H9 (cell line): ENCODE data around the gene FKTN. TPM values are rescaled to one million over a fixed set of nuclear protein-coding genes. Genes with fewer than 3 reads are reported as not detected.

Experiments
- DNase-seq: peaks from one replicate; pipeline ENCODE4 v3.0.0-alpha.2; 2017
- H2AFZ ChIP-seq: one replicate; pipeline ENCODE4 v1.6.1; 2013; ENCODE audit warnings: mild to moderate bottlenecking, low read length, control low read depth, moderate library complexity
- H2AK5ac ChIP-seq: 2 replicates; pipeline ENCODE4 v1.6.1; 2013; ENCODE audit warnings: low read length, control low read depth, mixed read lengths; ENCODE audit not compliant: insufficient read length
- H2BK120ac ChIP-seq: one replicate; pipeline ENCODE4 v1.6.1; 2013; ENCODE audit warnings: low read depth, mild to moderate bottlenecking, low read length, control low read depth, inconsistent platforms; ENCODE audit not compliant: poor library complexity, severe bottlenecking
- H2BK12ac ChIP-seq: 2 replicates; pipeline ENCODE4 v1.6.1; 2013; ENCODE audit warnings: low read length, control low read depth, mixed read lengths, low read depth; ENCODE audit not compliant: insufficient read length
- H2BK15ac ChIP-seq: 2 replicates; pipeline ENCODE4 v1.6.1; 2013; ENCODE audit warnings: low read depth, low read length, control low read depth
- H2BK20ac ChIP-seq: one replicate; pipeline ENCODE4 v1.6.1; 2013; ENCODE audit warnings: low read depth, mild to moderate bottlenecking, low read length, control low read depth, inconsistent platforms; ENCODE audit not compliant: poor library complexity, severe bottlenecking
- H2BK5ac ChIP-seq: 2 replicates; pipeline ENCODE4 v1.6.1; 2013; ENCODE audit warnings: low read length, control low read depth, mixed read lengths; ENCODE audit not compliant: insufficient read length
- H3K14ac ChIP-seq: 2 replicates; pipeline ENCODE4 v1.6.1; 2013; ENCODE audit warnings: low read length, control low read depth; ENCODE audit not compliant: insufficient read depth
- H3K18ac ChIP-seq: 2 replicates; pipeline ENCODE4 v1.6.1; 2013; ENCODE audit warnings: low read depth, mild to moderate bottlenecking, mixed read lengths, low read length, control low read depth; ENCODE audit not compliant: insufficient read length
- H3K23ac ChIP-seq: 2 replicates; pipeline ENCODE4 v1.6.1; 2013; ENCODE audit warnings: low read length, control low read depth, mixed read lengths, low read depth; ENCODE audit not compliant: insufficient read length
- H3K23me2 ChIP-seq: 2 replicates; pipeline ENCODE4 v1.6.1; 2013; ENCODE audit warnings: low read depth, mild to moderate bottlenecking, mixed read lengths, low read length, control low read depth; ENCODE audit not compliant: insufficient read length, poor library complexity, severe bottlenecking
- H3K27ac ChIP-seq: 2 replicates; pipeline ENCODE4 v1.5.1; 2013; ENCODE audit warnings: low read length, control low read depth, mixed read lengths, low read depth; ENCODE audit not compliant: insufficient read length
- H3K27me3 ChIP-seq: 2 replicates; pipeline ENCODE4 v1.6.1; 2013; ENCODE audit warnings: low read length, control low read depth, inconsistent platforms; ENCODE audit not compliant: insufficient read depth
- H3K4ac ChIP-seq: 2 replicates; pipeline ENCODE4 v1.6.1; 2013; ENCODE audit warnings: low read depth, mild to moderate bottlenecking, control low read depth, inconsistent platforms, low read length, moderate library complexity
- H3K4me1 ChIP-seq: 2 replicates; pipeline ENCODE4 v1.6.1; 2013; ENCODE audit warnings: low read length, control low read depth, inconsistent platforms; ENCODE audit not compliant: insufficient read depth
- H3K4me2 ChIP-seq: 2 replicates; pipeline ENCODE4 v1.6.1; 2013; ENCODE audit warnings: low read length, control low read depth, mixed read lengths; ENCODE audit not compliant: insufficient read length, insufficient read depth
- H3K56ac ChIP-seq: 2 replicates; pipeline ENCODE4 v1.6.1; 2013; ENCODE audit warnings: low read depth, mild to moderate bottlenecking, mixed read lengths, low read length, control low read depth; ENCODE audit not compliant: insufficient read length
- H3K79me1 ChIP-seq: 2 replicates; pipeline ENCODE4 v1.6.1; 2013; ENCODE audit warnings: low read depth, mild to moderate bottlenecking, moderate library complexity, low read length, control low read depth, inconsistent platforms; ENCODE audit not compliant: insufficient read depth, poor library complexity, severe bottlenecking
- H3K79me2 ChIP-seq: 2 replicates; pipeline ENCODE4 v1.6.1; 2013; ENCODE audit warnings: low read length, control low read depth, inconsistent platforms; ENCODE audit not compliant: insufficient read depth
- H3K9ac ChIP-seq: 2 replicates; pipeline ENCODE4 v1.6.1; 2013; ENCODE audit warnings: low read length, control low read depth, mixed read lengths; ENCODE audit not compliant: insufficient read length; ENCODE audit errors: extremely low read depth
- H3K9me3 ChIP-seq: one replicate; pipeline ENCODE4 v1.6.1; 2013; ENCODE audit warnings: low read depth, low read length, inconsistent platforms; ENCODE audit not compliant: control insufficient read depth
- H3T11ph ChIP-seq: one replicate; pipeline ENCODE4 v1.6.1; 2013; ENCODE audit warnings: mild to moderate bottlenecking, low read length, control low read depth, inconsistent platforms
- H4K20me1 ChIP-seq: one replicate; pipeline ENCODE4 v1.6.1; 2013; ENCODE audit not compliant: control insufficient read depth, insufficient read length, insufficient read depth
- H4K5ac ChIP-seq: 2 replicates; pipeline ENCODE4 v1.6.1; 2013; ENCODE audit warnings: low read depth, mild to moderate bottlenecking, mixed read lengths, low read length, control low read depth; ENCODE audit not compliant: insufficient read length
- H4K8ac ChIP-seq: replicated peaks from 2 replicates; pipeline ENCODE4 v1.6.1; 2013; ENCODE audit warnings: low read length, control low read depth, mixed read lengths, low read depth; ENCODE audit not compliant: insufficient read length
- H4K91ac ChIP-seq: 2 replicates; pipeline ENCODE4 v1.6.1; 2013; ENCODE audit warnings: low read depth, mild to moderate bottlenecking, moderate library complexity, mixed read lengths, low read length, control low read depth; ENCODE audit not compliant: insufficient read length
- H3K27ac Mint-ChIP-seq, 3 experiments: 2 replicates in 2 of 3; 3 replicates in 1 of 3; pipeline ENCODE4 v1.8.0; 2020 to 2021; ENCODE audit warnings: mixed read lengths in 3 of 3, mild to moderate bottlenecking in 1 of 3, moderate library complexity in 1 of 3
- H3K27me3 Mint-ChIP-seq: 2 replicates; pipeline ENCODE4 v1.8.0; 2021; ENCODE audit warnings: low read depth, mild to moderate bottlenecking, moderate library complexity, mixed read lengths
- H3K36me3 Mint-ChIP-seq, 3 experiments: 2 replicates in 2 of 3; 3 replicates in 1 of 3; pipeline ENCODE4 v1.8.0; 2020 to 2021; ENCODE audit warnings: low read depth in 3 of 3, mixed read lengths in 3 of 3; ENCODE audit not compliant: insufficient read depth in 1 of 3
- H3K4me1 Mint-ChIP-seq, 2 experiments: 2 replicates each; pipeline ENCODE4 v1.8.0; 2020; ENCODE audit warnings: mixed read lengths in 2 of 2
- H3K4me3 Mint-ChIP-seq, 2 experiments: 2 replicates in 1 of 2; 3 replicates in 1 of 2; pipeline ENCODE4 v1.8.0; 2020 to 2021; ENCODE audit warnings: mild to moderate bottlenecking in 2 of 2, mixed read lengths in 2 of 2, moderate library complexity in 1 of 2
- H3K9me3 Mint-ChIP-seq, 2 experiments: 2 replicates in 1 of 2; 3 replicates in 1 of 2; pipeline ENCODE4 v1.8.0; 2020; ENCODE audit warnings: mild to moderate bottlenecking in 2 of 2, mixed read lengths in 2 of 2, moderate library complexity in 1 of 2
- WGBS: extraction: QIAGEN DNeasy Blood & Tissue Kit; methylation state at CpG from one replicate; pipeline ENCODE4 v1.1.7; 2013; ENCODE audit warnings: missing lambda C conversion rate, low lambda C conversion rate, mixed read lengths; ENCODE audit not compliant: insufficient read length; ENCODE audit errors: extremely low coverage; 5-methylcytosine and 5-hydroxymethylcytosine counted together
- total RNA-seq: library from RNA; stranded (reverse); gene quantifications from 2 replicates; pipeline ENCODE4 v1.2.1, GENCODE V29; 2021
- TF ChIP-seq, protein P1 (sequence below): fragments of 200-600 bp; sonication (generic); conservative IDR thresholded peaks from 3 replicates; pipeline ENCODE4 v1.8.0; 2021; ENCODE audit warnings: antibody characterized with exemption, mild to moderate bottlenecking

The FKTN gene
- total RNA-seq, 1 experiment from 2014 or later: 14.3 TPM

DNA sequence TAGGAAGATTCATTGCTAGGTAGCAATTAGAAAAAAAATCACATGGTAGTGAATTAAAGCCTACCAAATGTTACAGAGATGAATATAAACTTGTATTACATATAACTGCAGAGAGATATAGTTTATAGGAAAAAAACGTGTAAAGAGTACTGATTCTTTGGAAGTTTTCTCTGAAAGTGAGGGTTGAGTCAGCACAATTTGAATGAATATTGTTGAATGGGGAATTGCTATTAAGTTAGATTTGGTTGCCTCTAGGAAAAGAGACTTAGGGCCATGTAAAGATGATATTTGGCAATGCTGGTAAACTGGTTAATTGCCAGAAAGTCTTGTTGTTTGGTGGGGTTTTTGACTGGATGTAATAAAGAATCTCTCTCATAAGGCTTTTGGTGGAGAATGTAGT is 67.2 kb downstream of the FKTN start:
- Histone ChIP-seq H3K18ac (no peak overlapping the region), H2BK12ac (no peak overlapping the region), H3K23ac (no peak overlapping the region), H3K4me1 (no peaks in the 10 kb centered on the region), H2BK20ac (no peak overlapping the region), H3K9me3 (no peaks in the 10 kb centered on the region), H2BK120ac (no peak overlapping the region), H3K79me2 (no peaks in the 10 kb centered on the region), H3K14ac (no peak overlapping the region), H4K20me1 (no peaks in the 10 kb centered on the region), H2AK5ac (no peak overlapping the region), H3K23me2 (no peaks in the 10 kb centered on the region), H3K27me3 (no peaks in the 10 kb centered on the region), H4K8ac (no peak overlapping the region), H3K4ac (no peak overlapping the region), H4K5ac (no peak overlapping the region), H3K4me2 (no peak overlapping the region), H4K91ac (no peak overlapping the region), H3T11ph (no peak overlapping the region), H2AFZ (no peak overlapping the region), H3K27ac (no peak overlapping the region), H2BK5ac (no peak overlapping the region), H2BK15ac (no peak overlapping the region), H3K9ac (no peak overlapping the region), H3K79me1 (no peaks in the 10 kb centered on the region), H3K56ac (no peak overlapping the region)
- no peaks in the 10 kb centered on the region for H3K9me3 Mint-ChIP-seq
- no peak overlapping the region for H3K4me3 Mint-ChIP-seq
- H3K27me3 Mint-ChIP-seq: no peaks in the 10 kb centered on the region
- no CpG with 5 or more reads among the region's 1 CpG for WGBS
- no peak for DNase-seq
- H3K36me3 Mint-ChIP-seq: no peaks in the 10 kb centered on the region; a peak in 1 of 7 replicates
- H3K27ac Mint-ChIP-seq: no peak overlapping the region
- TF ChIP-seq, protein P1, sequence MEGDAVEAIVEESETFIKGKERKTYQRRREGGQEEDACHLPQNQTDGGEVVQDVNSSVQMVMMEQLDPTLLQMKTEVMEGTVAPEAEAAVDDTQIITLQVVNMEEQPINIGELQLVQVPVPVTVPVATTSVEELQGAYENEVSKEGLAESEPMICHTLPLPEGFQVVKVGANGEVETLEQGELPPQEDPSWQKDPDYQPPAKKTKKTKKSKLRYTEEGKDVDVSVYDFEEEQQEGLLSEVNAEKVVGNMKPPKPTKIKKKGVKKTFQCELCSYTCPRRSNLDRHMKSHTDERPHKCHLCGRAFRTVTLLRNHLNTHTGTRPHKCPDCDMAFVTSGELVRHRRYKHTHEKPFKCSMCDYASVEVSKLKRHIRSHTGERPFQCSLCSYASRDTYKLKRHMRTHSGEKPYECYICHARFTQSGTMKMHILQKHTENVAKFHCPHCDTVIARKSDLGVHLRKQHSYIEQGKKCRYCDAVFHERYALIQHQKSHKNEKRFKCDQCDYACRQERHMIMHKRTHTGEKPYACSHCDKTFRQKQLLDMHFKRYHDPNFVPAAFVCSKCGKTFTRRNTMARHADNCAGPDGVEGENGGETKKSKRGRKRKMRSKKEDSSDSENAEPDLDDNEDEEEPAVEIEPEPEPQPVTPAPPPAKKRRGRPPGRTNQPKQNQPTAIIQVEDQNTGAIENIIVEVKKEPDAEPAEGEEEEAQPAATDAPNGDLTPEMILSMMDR: no peak
- no peaks in the 10 kb centered on the region for H3K4me1 Mint-ChIP-seq
